Stomach smooth muscle (tissue), 2 donors: ENCODE data around the gene LGALS1.
A peak's percentile ranks its signal among the peaks of the same experiment; 100 is the strongest.

Experiments
- H3K27ac ChIP-seq: one replicate; pipeline ENCODE4 v1.7.0; 2013; ENCODE audit warnings: mild to moderate bottlenecking, low read length, inconsistent platforms
- H3K27me3 ChIP-seq, 2 donors: one replicate each; pipeline ENCODE4 v1.7.0; 2013; ENCODE audit warnings: low read length in 2 of 2; ENCODE audit not compliant: insufficient read depth in 2 of 2, control insufficient read depth in 1 of 2
- H3K36me3 ChIP-seq, 2 donors: one replicate each; pipeline ENCODE4 v1.7.0; 2013; ENCODE audit warnings: low read length in 2 of 2; ENCODE audit not compliant: control insufficient read depth in 2 of 2, insufficient read depth in 2 of 2
- H3K4me1 ChIP-seq: one replicate; pipeline ENCODE4 v1.7.0; 2013; ENCODE audit warnings: low read length; ENCODE audit not compliant: control insufficient read depth, insufficient read depth
- H3K4me3 ChIP-seq, 2 donors: one replicate each; pipeline ENCODE4 v1.7.0; 2013; ENCODE audit warnings: low read length in 2 of 2
- H3K9ac ChIP-seq, 2 donors: one replicate each; pipeline ENCODE4 v1.7.0; 2013; ENCODE audit warnings: low read length in 2 of 2, mild to moderate bottlenecking in 1 of 2
- H3K9me3 ChIP-seq, 2 donors: one replicate each; pipeline ENCODE4 v1.7.0; 2013; ENCODE audit warnings: low read length in 2 of 2; ENCODE audit not compliant: control insufficient read depth in 2 of 2
- donor health status: healthy.
- donor health status: Pancreatic carcinoma.

Gene LGALS1

GRCh38 chr22:37664249-37665101 is 11.0 kb upstream of the LGALS1 start:
- no peak overlapping the region for H3K4me3 ChIP-seq
- H3K36me3 ChIP-seq: peaks cover 11 to 16% of the 10 kb centered on the region in 2 donors
- H3K4me1 ChIP-seq: peaks cover 42% of the 10 kb centered on the region
- no peak overlapping the region for H3K9ac ChIP-seq
- no peaks in the 10 kb centered on the region for H3K9me3 ChIP-seq
- peak overlapping the region; percentile 41 for H3K27ac ChIP-seq
- H3K27me3 ChIP-seq: no peaks in the 10 kb centered on the region

- H3K4me3 ChIP-seq: no peak overlapping the region
- no peaks in the 10 kb centered on the region for H3K27me3 ChIP-seq
- H3K9ac ChIP-seq: no peak overlapping the region
- H3K9me3 ChIP-seq: no peaks in the 10 kb centered on the region
- peaks cover 34% of the 10 kb centered on the region for H3K4me1 ChIP-seq
- peaks cover 11 to 16% of the 10 kb centered on the region in 2 donors for H3K36me3 ChIP-seq
- peak overlapping the region; percentile 41 for H3K27ac ChIP-seq
Measured at GRCh38 chr22:37665487-37665886, 9.9 kb upstream of the LGALS1 start.

- Histone ChIP-seq H3K9me3 (no peaks in the 10 kb centered on the region), H3K27me3 (no peaks in the 10 kb centered on the region), H3K36me3 (peaks cover 11 to 16% of the 10 kb centered on the region in 2 donors), H3K9ac (peak overlapping the region in 1 of 2 donors; percentile 21), H3K4me3 (no peak overlapping the region), H3K4me1 (peaks cover 29% of the 10 kb centered on the region), H3K27ac (no peak overlapping the region)
Measured at GRCh38 chr22:37669586-37669985, 5.8 kb upstream of the LGALS1 start.

- H3K4me3 ChIP-seq: no peak overlapping the region
- H3K27ac ChIP-seq: peak overlapping the region; percentile 94
- H3K9ac ChIP-seq: no peak overlapping the region
Measured at GRCh38 chr22:37672206-37672919, 3.1 kb upstream of the LGALS1 start.

GRCh38 chr22:37672920-37673455 is 2.4 kb upstream of the LGALS1 start:
- Histone ChIP-seq H3K27ac (peak overlapping the region; percentile 94), H3K36me3 (peaks cover 0 to under 1% of the 10 kb centered on the region in 2 donors), H3K4me1 (peaks cover 40% of the 10 kb centered on the region), H3K27me3 (no peaks in the 10 kb centered on the region), H3K9ac (no peak overlapping the region), H3K4me3 (no peak overlapping the region), H3K9me3 (no peaks in the 10 kb centered on the region)

More at GRCh38 chr22:37672206-37672919, 3.1 kb upstream of the LGALS1 start:
- no peaks in the 10 kb centered on the region for H3K27me3 ChIP-seq
- H3K4me1 ChIP-seq: peaks cover 34% of the 10 kb centered on the region
- H3K36me3 ChIP-seq: peaks cover 0 to 2% of the 10 kb centered on the region in 2 donors
- H3K9me3 ChIP-seq: no peaks in the 10 kb centered on the region

GRCh38 chr22:37674248-37674647 is 1.2 kb upstream of the LGALS1 start:
- H3K9ac ChIP-seq: peak overlapping the region; percentile 51 to 60
- no peaks in the 10 kb centered on the region for H3K27me3 ChIP-seq
- H3K9me3 ChIP-seq: no peaks in the 10 kb centered on the region
- peaks cover 0 to 4% of the 10 kb centered on the region in 2 donors for H3K36me3 ChIP-seq
- peak overlapping the region; percentile 94 for H3K27ac ChIP-seq
- H3K4me3 ChIP-seq: no peak overlapping the region
- H3K4me1 ChIP-seq: peaks cover 46% of the 10 kb centered on the region

- H3K9ac ChIP-seq: peak overlapping the region; percentile 81 to 89
- H3K4me3 ChIP-seq: peak overlapping the region; percentile 87 to 94
- no peaks in the 10 kb centered on the region for H3K9me3 ChIP-seq
- peak overlapping the region; percentile 94 for H3K27ac ChIP-seq
- no peaks in the 10 kb centered on the region for H3K27me3 ChIP-seq
- H3K4me1 ChIP-seq: peaks cover 56% of the 10 kb centered on the region
- H3K36me3 ChIP-seq: peaks cover 8 to 11% of the 10 kb centered on the region in 2 donors
Measured at GRCh38 chr22:37675930-37676735, 697 bp downstream of the LGALS1 start.

- H3K36me3 ChIP-seq: peaks cover 8 to 11% of the 10 kb centered on the region in 2 donors
- peaks cover 64% of the 10 kb centered on the region for H3K4me1 ChIP-seq
- H3K27ac ChIP-seq: peak overlapping the region; percentile 94
- no peaks in the 10 kb centered on the region for H3K27me3 ChIP-seq
- H3K9me3 ChIP-seq: no peaks in the 10 kb centered on the region
- peak overlapping the region; percentile 80 to 81 for H3K9ac ChIP-seq
- peak overlapping the region; percentile 87 to 94 for H3K4me3 ChIP-seq
Measured at GRCh38 chr22:37676736-37677492, 1.5 kb downstream of the LGALS1 start.

GRCh38 chr22:37677493-37677974 is 2.1 kb downstream of the LGALS1 start:
- H3K27ac ChIP-seq: peak overlapping the region; percentile 94
- H3K4me3 ChIP-seq: peak overlapping the region; percentile 87 to 94
- H3K4me1 ChIP-seq: peaks cover 61% of the 10 kb centered on the region
- no peaks in the 10 kb centered on the region for H3K9me3 ChIP-seq
- H3K36me3 ChIP-seq: peaks cover 8 to 11% of the 10 kb centered on the region in 2 donors
- H3K9ac ChIP-seq: peak overlapping the region; percentile 58 to 81
- H3K27me3 ChIP-seq: no peaks in the 10 kb centered on the region
